Smooth muscle cell (in vitro differentiated cells): ENCODE measurements around the gene VPS37B. TPM values are rescaled to one million over a fixed set of nuclear protein-coding genes. Genes with fewer than 3 reads are reported as not detected.

Experiments used
- DNase-seq: peaks from one replicate; lab custom pipeline; 2025; ENCODE audit not compliant: unreplicated experiment; lab: John Stamatoyannopoulos, UW
- H2AFZ ChIP-seq: fragments of 200-600 bp; sonication (generic); 2 replicates; pipeline ENCODE4 v1.6.0; 2016; ENCODE audit warnings: antibody characterized with exemption, low read depth, mild to moderate bottlenecking
- H3F3A ChIP-seq: fragments of 200-600 bp; sonication (generic); 2 replicates; pipeline ENCODE4 v1.6.0; 2017; ENCODE audit warnings: antibody characterized with exemption, low read depth
- H3K27ac ChIP-seq: fragments of 200-600 bp; sonication (generic); 2 replicates; pipeline ENCODE4 v1.5.1; 2016; ENCODE audit warnings: low read depth, mild to moderate bottlenecking
- H3K27me3 ChIP-seq: fragments of 200-600 bp; sonication (generic); 2 replicates; pipeline ENCODE4 v1.6.1; 2016; ENCODE audit warnings: low read depth, mild to moderate bottlenecking
- H3K36me3 ChIP-seq: fragments of 200-600 bp; sonication (generic); 2 replicates; pipeline ENCODE4 v1.5.1; 2016; ENCODE audit warnings: low read depth
- H3K4me1 ChIP-seq: fragments of 200-600 bp; sonication (generic); 2 replicates; pipeline ENCODE4 v1.5.1; 2016; ENCODE audit warnings: low read depth
- H3K4me2 ChIP-seq: fragments of 200-600 bp; sonication (generic); 2 replicates; pipeline ENCODE4 v1.6.0; 2016; ENCODE audit warnings: mild to moderate bottlenecking
- H3K4me3 ChIP-seq: fragments of 200-600 bp; sonication (generic); 2 replicates; pipeline ENCODE4 v1.5.1; 2016; ENCODE audit warnings: mild to moderate bottlenecking
- H3K79me2 ChIP-seq: fragments of 200-600 bp; sonication (generic); 2 replicates; pipeline ENCODE4 v1.6.0; 2016; ENCODE audit warnings: low read depth, mild to moderate bottlenecking
- H3K9ac ChIP-seq: fragments of 200-600 bp; sonication (generic); 2 replicates; pipeline ENCODE4 v1.6.0; 2016; ENCODE audit warnings: low read depth
- H3K9me3 ChIP-seq: fragments of 200-600 bp; sonication (generic); replicated peaks from 2 replicates; pipeline ENCODE4 v1.5.1; 2016; ENCODE audit warnings: low read depth
- H4K20me1 ChIP-seq: fragments of 200-600 bp; sonication (generic); 2 replicates; pipeline ENCODE4 v1.6.0; 2016; ENCODE audit warnings: low read depth
- CTCF ChIP-seq: fragments of 200-600 bp; sonication (generic); IDR thresholded peaks from 2 replicates; pipeline ENCODE4 v1.5.1; 2017; ENCODE audit warnings: borderline replicate concordance, mild to moderate bottlenecking, antibody characterized with exemption; ENCODE audit not compliant: insufficient read depth, poor library complexity, severe bottlenecking
- WGBS: methylation state at CpG from one replicate; pipeline ENCODE4 v1.1.7; 2016; ENCODE audit warnings: low lambda C conversion rate; 5-methylcytosine and 5-hydroxymethylcytosine counted together
- polyA plus RNA-seq: library from polyadenylated mRNA; unstranded; fragments of >200 nt; fragmentation: Nextera tagmentation; extraction: Ambion mirVana; gene quantifications from 2 replicates; pipeline ENCODE4 v1.2.1, GENCODE V29; 2016
- total RNA-seq: library from RNA; depleted of rRNA; stranded (reverse); fragments of >200 nt; gene quantifications from 2 replicates; pipeline ENCODE4 v1.2.3, GENCODE V29; 2014

The VPS37B gene
- total and polyA plus RNA-seq, 2 experiments from 2014 or later, result 20.4 to 25.3 TPM

DNA sequence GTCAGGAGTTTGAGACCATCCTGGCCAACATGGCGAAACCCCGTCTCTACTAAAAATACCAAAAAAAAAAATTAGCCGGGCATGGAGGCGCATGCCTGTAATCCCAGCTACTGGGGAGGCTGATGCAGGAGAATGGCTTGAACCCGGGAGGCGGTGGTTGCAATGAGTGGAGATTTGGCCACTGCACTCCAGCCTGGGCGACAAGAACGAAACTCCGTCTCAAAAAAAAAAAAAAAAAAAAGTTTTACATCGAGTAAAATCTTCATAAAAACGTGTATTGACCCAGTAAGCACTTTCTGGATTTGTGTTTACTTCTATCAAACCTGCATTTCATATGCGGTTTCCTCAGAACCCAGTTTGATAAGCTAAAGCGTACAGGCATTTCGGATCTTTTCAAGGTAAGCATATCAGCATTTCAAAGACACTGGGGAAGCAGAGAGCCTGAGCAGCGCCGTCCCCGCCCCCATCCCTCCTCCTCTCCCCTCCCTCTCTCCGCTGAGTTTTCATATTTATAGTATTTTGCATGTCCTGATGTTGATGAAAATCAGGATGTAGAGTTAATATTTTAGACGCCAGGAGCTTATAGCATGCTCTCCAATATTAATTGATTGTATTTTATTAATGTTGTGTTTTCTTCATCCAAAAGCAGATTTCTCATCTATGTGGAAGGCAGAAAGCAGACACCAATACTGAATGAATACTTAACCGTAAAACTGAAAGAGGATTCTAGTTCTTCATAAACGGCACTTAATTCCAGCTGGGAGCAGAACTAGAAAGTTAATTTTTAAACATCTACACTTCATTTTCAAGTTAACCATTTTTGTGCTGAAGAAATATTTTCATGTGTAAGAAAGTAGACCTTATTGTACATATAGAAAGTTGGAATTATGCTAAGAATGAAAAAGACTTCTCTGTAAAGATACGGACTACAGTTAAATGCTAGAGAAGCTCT, 69.9 kb downstream of the VPS37B start:
- Histone ChIP-seq H2AFZ (peak overlapping the region; percentile 64), H3K27me3 (peaks cover 4% of the 10 kb centered on the region), H3K27ac (no peak overlapping the region), H3F3A (no peaks in the 10 kb centered on the region), H4K20me1 (no peaks in the 10 kb centered on the region), H3K9me3 (no peaks in the 10 kb centered on the region), H3K79me2 (no peaks in the 10 kb centered on the region), H3K4me1 (no peaks in the 10 kb centered on the region), H3K4me3 (peak overlapping the region; percentile 57), H3K9ac (peak overlapping the region; percentile 16), H3K4me2 (peak overlapping the region; percentile 91), H3K36me3 (no peaks in the 10 kb centered on the region)
- TF ChIP-seq CTCF, result no peak
- 37% methylated on average over 22 of the region's 22 CpGs for WGBS
- no peak for DNase-seq

DNA sequence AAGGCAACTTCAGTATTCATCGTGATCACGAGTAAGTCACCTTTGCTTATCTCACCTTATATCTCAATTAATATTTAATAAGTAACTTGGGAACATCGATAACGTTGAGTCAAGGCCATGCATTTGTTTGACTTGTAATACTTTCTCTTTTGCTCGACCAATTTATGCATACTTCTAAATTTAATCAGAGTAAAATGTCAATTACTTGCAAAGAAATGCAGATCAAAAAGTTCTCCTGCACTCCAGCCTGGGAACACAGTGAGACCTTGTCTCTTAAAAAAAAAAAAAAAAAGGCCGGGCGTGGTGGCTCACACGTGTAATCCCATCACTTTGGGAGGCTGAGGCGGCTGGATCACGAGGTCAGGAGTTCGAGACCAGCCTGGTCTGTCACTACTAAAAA, 72.5 kb downstream of the VPS37B start:
- Histone ChIP-seq H3K79me2 (no peaks in the 10 kb centered on the region), H3K9ac (no peak overlapping the region), H3K36me3 (no peaks in the 10 kb centered on the region), H4K20me1 (no peaks in the 10 kb centered on the region), H3F3A (no peaks in the 10 kb centered on the region), H3K4me2 (no peak overlapping the region), H3K27ac (no peak overlapping the region), H3K4me1 (no peaks in the 10 kb centered on the region), H3K4me3 (no peak overlapping the region), H2AFZ (no peak overlapping the region), H3K9me3 (no peaks in the 10 kb centered on the region), H3K27me3 (peaks cover 4% of the 10 kb centered on the region)
- no peak for DNase-seq
- WGBS, result 90% methylated on average over 11 of the region's 11 CpGs
- no peak for TF ChIP-seq CTCF

GRCh38 chr12:122820838-122821271, 75.1 kb downstream of the VPS37B start:
- H3K27me3 ChIP-seq, result no peaks in the 10 kb centered on the region
- no peaks in the 10 kb centered on the region for H3K4me1 ChIP-seq
- H3K9me3 ChIP-seq, result no peaks in the 10 kb centered on the region
- no peak overlapping the region for H3K4me3 ChIP-seq
- H3K79me2 ChIP-seq, result no peaks in the 10 kb centered on the region
- H2AFZ ChIP-seq, result no peak overlapping the region
- no peak overlapping the region for H3K4me2 ChIP-seq
- no peaks in the 10 kb centered on the region for H3F3A ChIP-seq
- no peak for TF ChIP-seq CTCF
- H3K9ac ChIP-seq, result no peak overlapping the region
- no peaks in the 10 kb centered on the region for H3K36me3 ChIP-seq
- H3K27ac ChIP-seq, result no peak overlapping the region
- 82% methylated on average over 7 of the region's 7 CpGs for WGBS
- no peak for DNase-seq
- H4K20me1 ChIP-seq, result no peaks in the 10 kb centered on the region
